H9 (cell line): ENCODE data around the gene OCRL. TPM values are rescaled to one million over a fixed set of nuclear protein-coding genes. Genes with fewer than 3 reads are reported as not detected.

Experiments used
- DNase-seq: peaks from one replicate; pipeline ENCODE4 v3.0.0-alpha.2; 2017
- H2AFZ ChIP-seq: one replicate; pipeline ENCODE4 v1.6.1; 2013; ENCODE audit warnings: mild to moderate bottlenecking, low read length, control low read depth, moderate library complexity
- H2AK5ac ChIP-seq: 2 replicates; pipeline ENCODE4 v1.6.1; 2013; ENCODE audit warnings: low read length, control low read depth, mixed read lengths; ENCODE audit not compliant: insufficient read length
- H2BK120ac ChIP-seq: one replicate; pipeline ENCODE4 v1.6.1; 2013; ENCODE audit warnings: low read depth, mild to moderate bottlenecking, low read length, control low read depth, inconsistent platforms; ENCODE audit not compliant: poor library complexity, severe bottlenecking
- H2BK12ac ChIP-seq: 2 replicates; pipeline ENCODE4 v1.6.1; 2013; ENCODE audit warnings: low read length, control low read depth, mixed read lengths, low read depth; ENCODE audit not compliant: insufficient read length
- H2BK15ac ChIP-seq: 2 replicates; pipeline ENCODE4 v1.6.1; 2013; ENCODE audit warnings: low read depth, low read length, control low read depth
- H2BK20ac ChIP-seq: one replicate; pipeline ENCODE4 v1.6.1; 2013; ENCODE audit warnings: low read depth, mild to moderate bottlenecking, low read length, control low read depth, inconsistent platforms; ENCODE audit not compliant: poor library complexity, severe bottlenecking
- H2BK5ac ChIP-seq: 2 replicates; pipeline ENCODE4 v1.6.1; 2013; ENCODE audit warnings: low read length, control low read depth, mixed read lengths; ENCODE audit not compliant: insufficient read length
- H3K14ac ChIP-seq: 2 replicates; pipeline ENCODE4 v1.6.1; 2013; ENCODE audit warnings: low read length, control low read depth; ENCODE audit not compliant: insufficient read depth
- H3K18ac ChIP-seq: 2 replicates; pipeline ENCODE4 v1.6.1; 2013; ENCODE audit warnings: low read depth, mild to moderate bottlenecking, mixed read lengths, low read length, control low read depth; ENCODE audit not compliant: insufficient read length
- H3K23ac ChIP-seq: 2 replicates; pipeline ENCODE4 v1.6.1; 2013; ENCODE audit warnings: low read length, control low read depth, mixed read lengths, low read depth; ENCODE audit not compliant: insufficient read length
- H3K23me2 ChIP-seq: 2 replicates; pipeline ENCODE4 v1.6.1; 2013; ENCODE audit warnings: low read depth, mild to moderate bottlenecking, mixed read lengths, low read length, control low read depth; ENCODE audit not compliant: insufficient read length, poor library complexity, severe bottlenecking
- H3K27ac ChIP-seq: 2 replicates; pipeline ENCODE4 v1.5.1; 2013; ENCODE audit warnings: low read length, control low read depth, mixed read lengths, low read depth; ENCODE audit not compliant: insufficient read length
- H3K27me3 ChIP-seq: 2 replicates; pipeline ENCODE4 v1.6.1; 2013; ENCODE audit warnings: low read length, control low read depth, inconsistent platforms; ENCODE audit not compliant: insufficient read depth
- H3K4ac ChIP-seq: 2 replicates; pipeline ENCODE4 v1.6.1; 2013; ENCODE audit warnings: low read depth, mild to moderate bottlenecking, control low read depth, inconsistent platforms, low read length, moderate library complexity
- H3K4me1 ChIP-seq: 2 replicates; pipeline ENCODE4 v1.6.1; 2013; ENCODE audit warnings: low read length, control low read depth, inconsistent platforms; ENCODE audit not compliant: insufficient read depth
- H3K4me2 ChIP-seq: 2 replicates; pipeline ENCODE4 v1.6.1; 2013; ENCODE audit warnings: low read length, control low read depth, mixed read lengths; ENCODE audit not compliant: insufficient read length, insufficient read depth
- H3K56ac ChIP-seq: 2 replicates; pipeline ENCODE4 v1.6.1; 2013; ENCODE audit warnings: low read depth, mild to moderate bottlenecking, mixed read lengths, low read length, control low read depth; ENCODE audit not compliant: insufficient read length
- H3K79me1 ChIP-seq: 2 replicates; pipeline ENCODE4 v1.6.1; 2013; ENCODE audit warnings: low read depth, mild to moderate bottlenecking, moderate library complexity, low read length, control low read depth, inconsistent platforms; ENCODE audit not compliant: insufficient read depth, poor library complexity, severe bottlenecking
- H3K79me2 ChIP-seq: 2 replicates; pipeline ENCODE4 v1.6.1; 2013; ENCODE audit warnings: low read length, control low read depth, inconsistent platforms; ENCODE audit not compliant: insufficient read depth
- H3K9ac ChIP-seq: 2 replicates; pipeline ENCODE4 v1.6.1; 2013; ENCODE audit warnings: low read length, control low read depth, mixed read lengths; ENCODE audit not compliant: insufficient read length; ENCODE audit errors: extremely low read depth
- H3K9me3 ChIP-seq: one replicate; pipeline ENCODE4 v1.6.1; 2013; ENCODE audit warnings: low read depth, low read length, inconsistent platforms; ENCODE audit not compliant: control insufficient read depth
- H3T11ph ChIP-seq: one replicate; pipeline ENCODE4 v1.6.1; 2013; ENCODE audit warnings: mild to moderate bottlenecking, low read length, control low read depth, inconsistent platforms
- H4K20me1 ChIP-seq: one replicate; pipeline ENCODE4 v1.6.1; 2013; ENCODE audit not compliant: control insufficient read depth, insufficient read length, insufficient read depth
- H4K5ac ChIP-seq: 2 replicates; pipeline ENCODE4 v1.6.1; 2013; ENCODE audit warnings: low read depth, mild to moderate bottlenecking, mixed read lengths, low read length, control low read depth; ENCODE audit not compliant: insufficient read length
- H4K8ac ChIP-seq: replicated peaks from 2 replicates; pipeline ENCODE4 v1.6.1; 2013; ENCODE audit warnings: low read length, control low read depth, mixed read lengths, low read depth; ENCODE audit not compliant: insufficient read length
- H4K91ac ChIP-seq: 2 replicates; pipeline ENCODE4 v1.6.1; 2013; ENCODE audit warnings: low read depth, mild to moderate bottlenecking, moderate library complexity, mixed read lengths, low read length, control low read depth; ENCODE audit not compliant: insufficient read length
- H3K27ac Mint-ChIP-seq, 3 experiments: 2 replicates in 2 of 3; 3 replicates in 1 of 3; pipeline ENCODE4 v1.8.0; 2020 to 2021; ENCODE audit warnings: mixed read lengths in 3 of 3, mild to moderate bottlenecking in 1 of 3, moderate library complexity in 1 of 3
- H3K27me3 Mint-ChIP-seq: 2 replicates; pipeline ENCODE4 v1.8.0; 2021; ENCODE audit warnings: low read depth, mild to moderate bottlenecking, moderate library complexity, mixed read lengths
- H3K36me3 Mint-ChIP-seq, 3 experiments: 2 replicates in 2 of 3; 3 replicates in 1 of 3; pipeline ENCODE4 v1.8.0; 2020 to 2021; ENCODE audit warnings: low read depth in 3 of 3, mixed read lengths in 3 of 3; ENCODE audit not compliant: insufficient read depth in 1 of 3
- H3K4me1 Mint-ChIP-seq, 2 experiments: 2 replicates each; pipeline ENCODE4 v1.8.0; 2020; ENCODE audit warnings: mixed read lengths in 2 of 2
- H3K4me3 Mint-ChIP-seq, 2 experiments: 2 replicates in 1 of 2; 3 replicates in 1 of 2; pipeline ENCODE4 v1.8.0; 2020 to 2021; ENCODE audit warnings: mild to moderate bottlenecking in 2 of 2, mixed read lengths in 2 of 2, moderate library complexity in 1 of 2
- H3K9me3 Mint-ChIP-seq, 2 experiments: 2 replicates in 1 of 2; 3 replicates in 1 of 2; pipeline ENCODE4 v1.8.0; 2020; ENCODE audit warnings: mild to moderate bottlenecking in 2 of 2, mixed read lengths in 2 of 2, moderate library complexity in 1 of 2
- WGBS: extraction: QIAGEN DNeasy Blood & Tissue Kit; methylation state at CpG from one replicate; pipeline ENCODE4 v1.1.7; 2013; ENCODE audit warnings: missing lambda C conversion rate, low lambda C conversion rate, mixed read lengths; ENCODE audit not compliant: insufficient read length; ENCODE audit errors: extremely low coverage; 5-methylcytosine and 5-hydroxymethylcytosine counted together
- total RNA-seq: library from RNA; stranded (reverse); gene quantifications from 2 replicates; pipeline ENCODE4 v1.2.1, GENCODE V29; 2021
- TF ChIP-seq, protein P1 (sequence below): fragments of 200-600 bp; sonication (generic); conservative IDR thresholded peaks from 3 replicates; pipeline ENCODE4 v1.8.0; 2021; ENCODE audit warnings: antibody characterized with exemption, mild to moderate bottlenecking

The OCRL gene
- total RNA-seq, 1 experiment from 2014 or later, result 31.4 TPM

DNA sequence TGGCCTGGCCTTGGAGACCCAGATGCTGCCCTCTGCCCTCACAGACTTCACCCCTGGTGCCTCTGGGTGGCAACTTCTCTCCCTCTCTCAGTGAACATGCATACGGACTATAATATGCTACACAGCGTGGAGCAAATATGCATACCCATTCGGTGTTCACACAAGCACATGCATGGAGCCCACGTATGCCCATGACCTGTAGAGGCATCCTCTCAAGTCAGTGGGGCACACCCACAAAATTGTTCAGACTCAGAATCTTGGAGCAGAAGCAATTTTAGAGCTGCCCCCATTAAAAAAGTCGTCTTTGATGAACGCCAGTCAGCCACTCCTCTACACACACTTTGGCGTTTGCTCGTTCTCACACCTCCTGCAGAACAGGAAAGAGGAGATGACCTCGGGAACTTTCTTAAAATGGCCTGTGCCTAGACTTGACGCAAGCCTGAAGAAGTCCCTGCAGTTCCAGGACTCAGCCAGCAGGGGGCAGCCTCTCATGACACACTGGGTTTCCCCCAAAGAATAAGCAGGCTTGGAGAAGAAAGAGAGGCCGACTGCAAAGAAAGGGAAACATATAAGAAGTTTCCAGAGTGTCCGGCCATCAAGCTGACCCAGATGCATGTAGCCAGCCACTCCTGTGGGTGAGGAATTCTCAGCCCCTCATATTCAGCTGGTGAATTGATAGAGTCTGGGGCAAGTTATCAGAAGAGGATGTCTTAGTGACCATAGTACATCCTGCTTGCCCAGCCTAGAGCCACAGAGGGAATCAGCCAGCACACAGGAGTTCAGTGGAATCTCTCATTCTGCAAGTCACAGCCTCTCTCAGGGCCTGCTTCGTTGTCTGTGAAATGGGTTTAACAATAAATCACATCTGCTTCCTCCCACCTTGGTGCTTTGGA lies 97.4 kb downstream of the OCRL start:
- Mint-ChIP-seq H3K27ac (no peak overlapping the region), H3K4me1 (peaks cover 0 to 12% of the 10 kb centered on the region in 2 experiments; a peak in 3 of 4 replicates), H3K36me3 (peaks cover 0 to 2% (median 0%) of the 10 kb centered on the region in 3 experiments; a peak in 1 of 7 replicates), H3K27me3 (peaks cover 31% of the 10 kb centered on the region), H3K9me3 (peaks cover 8 to 57% of the 10 kb centered on the region in 2 experiments; a peak in 3 of 5 replicates), H3K4me3 (no peak overlapping the region)
- Histone ChIP-seq H2AFZ (no peak overlapping the region), H3K18ac (no peak overlapping the region), H2BK12ac (no peak overlapping the region), H3K4ac (no peak overlapping the region), H4K5ac (no peak overlapping the region), H2BK120ac (no peak overlapping the region), H4K91ac (no peak overlapping the region), H3K79me1 (no peaks in the 10 kb centered on the region), H3T11ph (no peak overlapping the region), H2AK5ac (no peak overlapping the region), H4K8ac (no peak overlapping the region), H3K27me3 (no peaks in the 10 kb centered on the region), H2BK20ac (no peak overlapping the region), H3K56ac (no peak overlapping the region), H2BK5ac (no peak overlapping the region), H3K27ac (no peak overlapping the region), H3K23me2 (no peaks in the 10 kb centered on the region), H3K9ac (no peak overlapping the region), H3K79me2 (no peaks in the 10 kb centered on the region), H3K14ac (no peak overlapping the region), H3K4me2 (no peak overlapping the region), H2BK15ac (no peak overlapping the region), H3K23ac (no peak overlapping the region), H3K9me3 (no peaks in the 10 kb centered on the region), H3K4me1 (no peaks in the 10 kb centered on the region), H4K20me1 (no peaks in the 10 kb centered on the region)
- WGBS, result no CpG with 5 or more reads among the region's 13 CpGs
- TF ChIP-seq, protein P1, sequence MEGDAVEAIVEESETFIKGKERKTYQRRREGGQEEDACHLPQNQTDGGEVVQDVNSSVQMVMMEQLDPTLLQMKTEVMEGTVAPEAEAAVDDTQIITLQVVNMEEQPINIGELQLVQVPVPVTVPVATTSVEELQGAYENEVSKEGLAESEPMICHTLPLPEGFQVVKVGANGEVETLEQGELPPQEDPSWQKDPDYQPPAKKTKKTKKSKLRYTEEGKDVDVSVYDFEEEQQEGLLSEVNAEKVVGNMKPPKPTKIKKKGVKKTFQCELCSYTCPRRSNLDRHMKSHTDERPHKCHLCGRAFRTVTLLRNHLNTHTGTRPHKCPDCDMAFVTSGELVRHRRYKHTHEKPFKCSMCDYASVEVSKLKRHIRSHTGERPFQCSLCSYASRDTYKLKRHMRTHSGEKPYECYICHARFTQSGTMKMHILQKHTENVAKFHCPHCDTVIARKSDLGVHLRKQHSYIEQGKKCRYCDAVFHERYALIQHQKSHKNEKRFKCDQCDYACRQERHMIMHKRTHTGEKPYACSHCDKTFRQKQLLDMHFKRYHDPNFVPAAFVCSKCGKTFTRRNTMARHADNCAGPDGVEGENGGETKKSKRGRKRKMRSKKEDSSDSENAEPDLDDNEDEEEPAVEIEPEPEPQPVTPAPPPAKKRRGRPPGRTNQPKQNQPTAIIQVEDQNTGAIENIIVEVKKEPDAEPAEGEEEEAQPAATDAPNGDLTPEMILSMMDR, result peak; percentile 86
- DNase-seq, result peak; percentile 69
